Heart right ventricle (tissue), 16 donors: ENCODE results near the gene SETD2. TPM values are rescaled to one million over a fixed set of nuclear protein-coding genes. Genes with fewer than 3 reads are reported as not detected.
"Not testable (repeated sequence)": the region's sequence is repeated elsewhere in the genome, so short reads cannot be mapped to it uniquely, and the experiment has no call there.

ENCODE experiments used
- ATAC-seq, 8 donors: fragments of 200-7000 bp; cut with Tn5 transposase; one replicate each; pipeline ENCODE4 v1.9.1; 2020; ENCODE audit warnings: mild to moderate bottlenecking in 8 of 8, moderate library complexity in 8 of 8, moderate number of reproducible peaks in 1 of 8
- DNase-seq, 2 donors: peaks; one replicate each; pipeline ENCODE4 v3.0.0-alpha.2; 2020
- H3K27ac ChIP-seq, 10 donors: fragments of 200-600 bp; sonication (generic) in 2 of 10; one replicate each; pipeline versions ENCODE4 v1.5.0 to v1.8.0; 2020 to 2022; ENCODE audit warnings: mild to moderate bottlenecking in 3 of 10
- H3K27me3 ChIP-seq, 7 donors: fragments of 200-600 bp; one replicate each; pipeline ENCODE4 v1.8.0; 2021 to 2022; ENCODE audit warnings: mild to moderate bottlenecking in 2 of 7
- H3K36me3 ChIP-seq, 9 donors: fragments of 200-600 bp; sonication (generic) in 1 of 9; one replicate each; pipeline versions ENCODE4 v1.5.0 to v1.8.0; 2020 to 2022; ENCODE audit warnings: mild to moderate bottlenecking in 2 of 9
- H3K4me1 ChIP-seq, 9 donors: fragments of 200-600 bp; sonication (generic) in 1 of 9; one replicate each; pipeline versions ENCODE4 v1.5.0 to v1.8.0; 2020 to 2022; ENCODE audit warnings: mild to moderate bottlenecking in 4 of 9
- H3K4me3 ChIP-seq, 10 donors: fragments of 200-600 bp; sonication (generic) in 2 of 10; one replicate each; pipeline versions ENCODE4 v1.5.0 to v1.8.0; 2020 to 2022; ENCODE audit warnings: mild to moderate bottlenecking in 7 of 10, moderate library complexity in 2 of 10
- H3K9me3 ChIP-seq, 11 donors: fragments of 200-600 bp in 10 of 11; sonication (generic) in 2 of 11; one replicate each; pipeline versions ENCODE4 v1.5.0 to v1.8.0; 2013 to 2022; ENCODE audit warnings: mild to moderate bottlenecking in 2 of 11, control low read depth in 1 of 11, moderate library complexity in 1 of 11
- WGBS, 2 donors: extraction: QIAGEN DNeasy Blood & Tissue Kit; methylation state at CpG; one replicate each; pipeline ENCODE4 v1.1.7; 2013; ENCODE audit warnings: inconsistent platforms in 1 of 2; 5-methylcytosine and 5-hydroxymethylcytosine counted together
- intact Hi-C, 10 donors: fragments of 100-400 bp; cut with DNase I; formaldehyde crosslinking; loops; one replicate each; pipeline versions ENCODE4 v1.11.1 to v1.14.2; 2022
- long read RNA-seq, 3 donors: library from polyadenylated mRNA; unstranded; transcript quantifications; one replicate each; pipeline ENCODE4 v2.0.0, GENCODE V29; 2020 to 2021
- polyA plus RNA-seq, 2 donors: library from polyadenylated mRNA; stranded (reverse); fragments of 200-250 nt; gene quantifications; one replicate each; pipeline ENCODE4 v1.2.3, GENCODE V29; 2013
- total RNA-seq, 10 donors: library from RNA; stranded (reverse); fragmentation: NEBNext Ultra II Directional in 3 of 10; extraction: Animal tissue kit (Norgen Biotek cat#: 25700) in 3 of 10; gene quantifications; one replicate each; pipeline versions ENCODE4 v1.2.1 to v1.2.4, GENCODE V29; 2021 to 2023
- TF ChIP-seq, protein P1 (sequence below), 9 donors: fragments of 200-600 bp; sonication (generic) in 2 of 9; IDR thresholded peaks; one replicate each; pipeline versions ENCODE4 v1.5.0 to v1.8.0; 2021 to 2022; ENCODE audit warnings: antibody characterized with exemption in 9 of 9, mild to moderate bottlenecking in 5 of 9, moderate library complexity in 1 of 9
- donor health status: Arrhythmogenic right ventricular cardiomyopathy.
- donor health status: ischemic (EF 13 %, LVEDD 7.1; RV severe dilation, severe dysfunction).
- donor health status: healthy with polysubstance abuse.
- donor health status: DM: no; HTN: yes; CAD: no.
- donor health status: DM: no; HTN: no; CAD: no.
- donor health status: ischemic (EF 25% LVEDD 6.9; RV normal size, moderate dysfunction).
- donor health status: ischemic (EF 25% LVEDD 5.7; RV mildly dilated, moderate dysfunction).
- donor health status: healthy.
- donor health status: DM: yes; HTN: yes; CAD: no.
- donor health status: Ischemic cardiomyopathy.
- donor health status: ischemic (EF 35%, LVEDD 5.7; RV mildly dilated, moderate dysfunction).
- donor health status: nonischemic (EF 11% LVEDD 7.7; RV severe dilation, severe dysfunction).
- donor health status: DM: yes; HTN: yes; CAD: no.
- donor health status: PGD.
- donor health status: ischemic (EF 29% LVEDD 5.4; RV normal size, mild dysfunction).
- donor health status: nonischemic (EF 23%, LVEDD 6.1; RV moderate dilation, normal function).

SETD2 gene, protein sequence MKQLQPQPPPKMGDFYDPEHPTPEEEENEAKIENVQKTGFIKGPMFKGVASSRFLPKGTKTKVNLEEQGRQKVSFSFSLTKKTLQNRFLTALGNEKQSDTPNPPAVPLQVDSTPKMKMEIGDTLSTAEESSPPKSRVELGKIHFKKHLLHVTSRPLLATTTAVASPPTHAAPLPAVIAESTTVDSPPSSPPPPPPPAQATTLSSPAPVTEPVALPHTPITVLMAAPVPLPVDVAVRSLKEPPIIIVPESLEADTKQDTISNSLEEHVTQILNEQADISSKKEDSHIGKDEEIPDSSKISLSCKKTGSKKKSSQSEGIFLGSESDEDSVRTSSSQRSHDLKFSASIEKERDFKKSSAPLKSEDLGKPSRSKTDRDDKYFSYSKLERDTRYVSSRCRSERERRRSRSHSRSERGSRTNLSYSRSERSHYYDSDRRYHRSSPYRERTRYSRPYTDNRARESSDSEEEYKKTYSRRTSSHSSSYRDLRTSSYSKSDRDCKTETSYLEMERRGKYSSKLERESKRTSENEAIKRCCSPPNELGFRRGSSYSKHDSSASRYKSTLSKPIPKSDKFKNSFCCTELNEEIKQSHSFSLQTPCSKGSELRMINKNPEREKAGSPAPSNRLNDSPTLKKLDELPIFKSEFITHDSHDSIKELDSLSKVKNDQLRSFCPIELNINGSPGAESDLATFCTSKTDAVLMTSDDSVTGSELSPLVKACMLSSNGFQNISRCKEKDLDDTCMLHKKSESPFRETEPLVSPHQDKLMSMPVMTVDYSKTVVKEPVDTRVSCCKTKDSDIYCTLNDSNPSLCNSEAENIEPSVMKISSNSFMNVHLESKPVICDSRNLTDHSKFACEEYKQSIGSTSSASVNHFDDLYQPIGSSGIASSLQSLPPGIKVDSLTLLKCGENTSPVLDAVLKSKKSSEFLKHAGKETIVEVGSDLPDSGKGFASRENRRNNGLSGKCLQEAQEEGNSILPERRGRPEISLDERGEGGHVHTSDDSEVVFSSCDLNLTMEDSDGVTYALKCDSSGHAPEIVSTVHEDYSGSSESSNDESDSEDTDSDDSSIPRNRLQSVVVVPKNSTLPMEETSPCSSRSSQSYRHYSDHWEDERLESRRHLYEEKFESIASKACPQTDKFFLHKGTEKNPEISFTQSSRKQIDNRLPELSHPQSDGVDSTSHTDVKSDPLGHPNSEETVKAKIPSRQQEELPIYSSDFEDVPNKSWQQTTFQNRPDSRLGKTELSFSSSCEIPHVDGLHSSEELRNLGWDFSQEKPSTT (N-terminal part only)
- total RNA-seq (10 to 100 TPM; 23.5 to 34.4 (median 30.6) TPM), polyA plus RNA-seq (10 to 100 TPM in 1 of 2 donors, 1 to 10 TPM in 1; 8.6 to 10.5 TPM)
- long read RNA-seq, donor 1, partial matches to known transcripts = 12 of 16 reads
- long read RNA-seq, donor 1, other reads (novel, unspliced or antisense) = 4 of 16 reads
- long read RNA-seq, donor 2, partial matches to known transcripts = 17 of 21 reads
- long read RNA-seq, donor 2, other reads (novel, unspliced or antisense) = 4 of 21 reads
- long read RNA-seq, donor 3, partial matches to known transcripts = 22 of 24 reads
- long read RNA-seq, donor 3, other reads (novel, unspliced or antisense) = 2 of 24 reads

DNA sequence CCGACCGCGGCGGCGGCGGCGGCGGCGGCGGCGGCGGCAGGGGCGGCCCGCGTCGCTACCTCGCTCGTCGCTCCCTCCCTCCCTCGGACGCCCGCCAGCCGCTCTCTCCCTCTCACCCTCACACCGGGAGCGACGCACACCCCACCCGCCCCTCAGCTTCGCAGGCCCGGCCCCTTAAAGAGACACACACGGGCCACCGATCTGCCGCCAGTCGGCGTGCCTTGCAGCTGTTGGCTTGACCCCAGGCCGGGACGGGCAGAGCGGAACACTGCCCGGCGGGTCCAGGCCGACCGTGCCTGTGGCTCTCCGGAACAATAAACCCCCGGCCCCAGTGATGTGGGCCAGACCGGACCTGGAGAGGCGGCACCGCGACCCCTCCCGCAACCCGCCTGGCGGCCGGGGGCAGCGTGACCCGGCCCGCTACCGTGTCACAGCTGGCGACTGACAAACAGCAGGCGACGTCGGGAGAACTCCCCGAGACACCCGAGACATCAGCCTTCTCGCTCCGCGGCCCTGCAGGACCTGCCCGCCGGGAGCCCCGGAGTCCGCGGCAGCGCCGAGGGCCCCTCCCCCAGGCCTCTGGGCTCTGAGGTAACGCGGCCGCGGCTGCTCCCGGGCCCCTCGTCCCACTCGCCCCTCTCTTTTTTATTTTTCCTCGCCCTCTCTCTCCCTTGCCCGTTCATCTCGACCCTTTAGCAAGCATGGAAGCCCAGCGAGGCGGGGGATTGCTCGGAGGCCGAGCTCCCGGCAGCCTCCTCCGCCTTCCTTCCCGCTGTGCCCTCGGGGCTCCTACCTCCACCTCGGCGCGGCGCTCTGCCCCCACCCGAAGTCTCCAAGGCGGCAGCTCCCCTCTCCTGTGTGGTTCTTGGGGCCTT is at the start of gene SETD2:
TSS of gene SETD2 (minus strand) at position 107 of the 875 bp plus-strand sequence. CDS start 189 bp downstream, outside the sequence.
- intact Hi-C loops = loop anchor here in 1 of 10 donors (10.0 kb wide), 1 partner anchor 121 kb away; the partner anchor contains the start of genes KIF9 and KLHL18
- Histone ChIP-seq H3K4me3 (peak within 1 kb of the TSS; percentile 81 to 99 (median 95)), H3K4me1 (peaks cover 8 to 55% (median 51%) of the 10 kb centered on the region in 9 donors), H3K27me3 (no peaks in the 10 kb centered on the region), H3K36me3 (peaks cover 0 to under 1% (median 0%) of the 10 kb centered on the region in 9 donors), H3K9me3 (no peaks in the 10 kb centered on the region), H3K27ac (peak within 1 kb of the TSS; percentile 91 to 98 (median 96))
- TF ChIP-seq, protein P1, sequence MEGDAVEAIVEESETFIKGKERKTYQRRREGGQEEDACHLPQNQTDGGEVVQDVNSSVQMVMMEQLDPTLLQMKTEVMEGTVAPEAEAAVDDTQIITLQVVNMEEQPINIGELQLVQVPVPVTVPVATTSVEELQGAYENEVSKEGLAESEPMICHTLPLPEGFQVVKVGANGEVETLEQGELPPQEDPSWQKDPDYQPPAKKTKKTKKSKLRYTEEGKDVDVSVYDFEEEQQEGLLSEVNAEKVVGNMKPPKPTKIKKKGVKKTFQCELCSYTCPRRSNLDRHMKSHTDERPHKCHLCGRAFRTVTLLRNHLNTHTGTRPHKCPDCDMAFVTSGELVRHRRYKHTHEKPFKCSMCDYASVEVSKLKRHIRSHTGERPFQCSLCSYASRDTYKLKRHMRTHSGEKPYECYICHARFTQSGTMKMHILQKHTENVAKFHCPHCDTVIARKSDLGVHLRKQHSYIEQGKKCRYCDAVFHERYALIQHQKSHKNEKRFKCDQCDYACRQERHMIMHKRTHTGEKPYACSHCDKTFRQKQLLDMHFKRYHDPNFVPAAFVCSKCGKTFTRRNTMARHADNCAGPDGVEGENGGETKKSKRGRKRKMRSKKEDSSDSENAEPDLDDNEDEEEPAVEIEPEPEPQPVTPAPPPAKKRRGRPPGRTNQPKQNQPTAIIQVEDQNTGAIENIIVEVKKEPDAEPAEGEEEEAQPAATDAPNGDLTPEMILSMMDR (IDR thresholded peaks at IDR 0.05) = peak in 8 of 9 donors; percentile 24 to 57 (median 40)
- ATAC-seq = peak; percentile 96 to 98 (median 97)
- DNase-seq = peak; percentile 96
- 0% methylated on average over 76 to 83 of the region's 95 CpGs for WGBS, 2 donors

DNA sequence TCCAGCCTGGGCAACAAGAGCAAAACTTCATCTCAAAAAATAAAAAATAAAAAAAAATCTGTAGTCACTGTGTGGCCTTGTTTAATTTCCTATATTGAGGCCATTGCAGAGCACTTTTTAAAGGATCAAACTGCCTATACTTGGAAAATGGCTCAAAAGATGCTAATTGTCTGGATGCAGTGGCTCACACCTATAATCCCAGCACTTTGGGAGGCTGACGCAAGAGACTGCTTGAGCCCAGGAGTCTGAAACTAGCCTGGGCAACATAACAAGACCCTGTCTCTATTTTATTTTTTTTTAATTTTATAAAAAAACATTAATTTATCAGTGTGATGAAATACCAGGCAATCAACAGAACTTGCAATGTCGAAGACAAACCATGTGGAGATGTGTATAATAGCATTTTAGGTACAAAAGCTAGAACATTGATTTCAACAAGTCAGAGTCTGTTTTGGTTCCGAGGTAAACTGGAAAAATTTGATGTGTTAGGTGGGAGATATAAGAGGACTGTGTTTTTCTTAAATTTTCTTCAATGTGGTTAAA is 47.0 kb upstream of the SETD2 start:
- Histone ChIP-seq H3K9me3 (no peaks in the 10 kb centered on the region), H3K4me1 (peaks cover 0 to 6% (median 0%) of the 10 kb centered on the region in 9 donors), H3K36me3 (peaks cover 0 to 4% (median 0%) of the 10 kb centered on the region in 9 donors), H3K27me3 (no peaks in the 10 kb centered on the region), H3K4me3 (no peak overlapping the region), H3K27ac (no peak overlapping the region)
- intact Hi-C loops = no loop called here
- no peak for ATAC-seq
- WGBS, 2 donors = 88 to 97% methylated on average over 3 of the region's 3 CpGs
- no peak for DNase-seq
- TF ChIP-seq, protein P1 (IDR thresholded peaks at IDR 0.05) = no peak

DNA sequence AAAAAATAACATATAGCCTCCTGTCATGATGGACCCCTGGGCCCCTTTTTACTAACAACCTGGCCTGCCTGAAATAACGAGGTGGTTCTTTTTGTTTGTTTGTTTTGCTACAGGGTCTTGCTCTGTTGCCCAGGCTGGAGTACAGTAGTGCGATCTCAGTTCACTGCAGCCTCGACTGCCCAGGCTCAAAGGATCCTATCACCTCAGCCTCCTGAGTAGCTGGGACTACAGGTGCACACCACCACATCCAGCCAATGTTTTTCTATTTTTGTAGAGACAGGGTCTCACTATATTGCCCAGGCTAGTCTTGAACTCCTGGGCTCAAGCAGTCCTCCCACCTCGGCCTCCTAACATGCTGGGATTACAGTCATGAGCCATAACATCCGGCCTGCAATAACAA is 42.1 kb upstream of the SETD2 start:
- H3K36me3 ChIP-seq, H3K4me1 ChIP-seq, H3K9me3 ChIP-seq, ATAC-seq, intact Hi-C loops, H3K4me3 ChIP-seq, H3K27ac ChIP-seq, DNase-seq, H3K27me3 ChIP-seq: not testable (repeated sequence)
- WGBS, 2 donors = 94 to 97% methylated on average over 5 of the region's 5 CpGs
